Suprapubic skin (tissue), 4 donors: ENCODE data around the gene BRD9. TPM values are rescaled to one million over a fixed set of nuclear protein-coding genes. Genes with fewer than 3 reads are reported as not detected.
"Not testable (repeated sequence)": the region's sequence is repeated elsewhere in the genome, so short reads cannot be mapped to it uniquely, and the experiment has no call there.

ENCODE experiments used
- DNase-seq, 2 donors: peaks; one replicate each; pipeline ENCODE4 v3.0.0-alpha.2; 2019; ENCODE audit warnings: low spot score in 2 of 2
- H3K27ac ChIP-seq: fragments of 200-600 bp; sonication (generic); one replicate; pipeline ENCODE4 v1.5.1; 2019
- H3K27me3 ChIP-seq: fragments of 200-600 bp; sonication (generic); one replicate; pipeline ENCODE4 v1.5.1; 2019
- H3K36me3 ChIP-seq: fragments of 200-600 bp; sonication (generic); one replicate; pipeline ENCODE4 v1.5.1; 2019
- H3K4me1 ChIP-seq: fragments of 200-600 bp; sonication (generic); one replicate; pipeline ENCODE4 v1.5.1; 2019
- H3K4me3 ChIP-seq: fragments of 200-600 bp; sonication (generic); one replicate; pipeline ENCODE4 v1.5.1; 2019; ENCODE audit warnings: mild to moderate bottlenecking
- H3K9me3 ChIP-seq: fragments of 200-600 bp; sonication (generic); one replicate; pipeline ENCODE4 v1.5.1; 2019
- EP300 ChIP-seq: sonication (generic); formaldehyde crosslinking; IDR thresholded peaks from one replicate; pipeline ENCODE4 v1.6.1; 2017; ENCODE audit warnings: antibody characterized with exemption
- POLR2A ChIP-seq, 2 donors: fragments of 450-650 bp; IDR thresholded peaks; one replicate each; pipeline ENCODE4 v1.6.1; 2017; ENCODE audit warnings: antibody characterized with exemption in 2 of 2, mild to moderate bottlenecking in 2 of 2, moderate library complexity in 2 of 2
- POLR2AphosphoS5 ChIP-seq, 3 donors: sonication (generic); formaldehyde crosslinking; IDR thresholded peaks; one replicate each; pipeline ENCODE4 v1.6.1; 2017; ENCODE audit warnings: antibody characterized with exemption in 3 of 3
- WGBS: methylation state at CpG from one replicate; pipeline ENCODE4 v1.1.5; 2018; 5-methylcytosine and 5-hydroxymethylcytosine counted together
- total RNA-seq, 4 donors: library from RNA; depleted of rRNA; stranded (reverse); fragments of >200 nt; gene quantifications; one replicate each; pipeline ENCODE4 v1.1.0, GENCODE V29; 2016
- TF ChIP-seq, protein P1 (sequence below), 2 donors: fragments of 200-600 bp in 1 of 2; fragments of 450-650 bp in 1 of 2; sonication (generic) in 1 of 2; IDR thresholded peaks; one replicate each; pipeline ENCODE4 v1.5.1; 2016 to 2019; ENCODE audit warnings: antibody characterized with exemption in 2 of 2, mild to moderate bottlenecking in 1 of 2, moderate library complexity in 1 of 2

Gene BRD9
- total RNA-seq: 10 to 100 TPM; 25.2 to 73.0 (median 38.8) TPM

DNA sequence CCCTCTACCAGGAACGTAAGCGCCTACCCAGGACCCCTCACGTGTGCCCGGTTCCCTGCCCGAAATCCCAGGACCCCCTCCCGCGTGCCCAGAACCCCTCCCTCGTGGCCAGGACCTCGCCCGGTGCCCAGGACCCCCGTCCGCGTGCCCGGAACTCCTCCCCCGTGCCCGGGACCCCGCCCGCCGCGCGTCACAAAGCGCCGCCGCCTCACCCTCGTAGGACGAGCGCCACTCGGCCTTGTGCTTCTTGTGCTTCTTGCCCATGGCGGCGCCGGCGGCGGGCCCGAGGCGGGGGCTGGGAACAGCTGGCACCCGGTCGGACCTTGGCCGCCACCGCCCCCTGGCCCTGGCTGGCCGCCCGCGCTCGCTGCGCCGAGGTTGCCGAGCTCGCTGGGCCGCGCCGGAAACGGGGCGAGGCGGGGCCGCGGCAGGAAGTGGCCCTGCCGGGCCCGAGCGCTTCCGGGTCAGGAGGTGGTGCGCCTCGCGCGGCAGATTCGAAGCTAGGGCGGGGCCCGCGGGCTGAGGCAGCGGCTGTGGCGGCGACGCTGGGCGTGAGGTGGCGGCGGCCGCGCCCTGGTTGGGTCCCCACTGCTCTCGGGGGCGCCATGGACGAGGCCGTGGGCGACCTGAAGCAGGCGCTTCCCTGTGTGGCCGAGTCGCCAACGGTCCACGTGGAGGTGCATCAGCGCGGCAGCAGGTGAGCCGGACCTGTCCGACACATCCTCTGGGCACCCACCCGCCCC is at the start of gene BRD9, which contains the start of gene TRIP13:
Gene BRD9 (minus strand): TSS at position 408 of the 743 bp plus-strand sequence. CDS start 144 bp downstream, at position 264.
Gene TRIP13 (plus strand): TSS at position 491 of the 743 bp plus-strand sequence. CDS start 115 bp downstream, at position 606.
- Histone ChIP-seq H3K4me1 (peaks cover 19% of the 10 kb centered on the region), H3K4me3 (peak within 1 kb of the TSS; percentile 89), H3K9me3 (no peaks in the 10 kb centered on the region), H3K36me3 (peaks cover 31% of the 10 kb centered on the region), H3K27me3 (no peaks in the 10 kb centered on the region), H3K27ac (peak within 1 kb of the TSS; percentile 86)
- TF ChIP-seq POLR2A (IDR thresholded peaks at IDR 0.05) (peak in 1 of 2 donors; percentile 53), EP300 (no peak), POLR2AphosphoS5 (IDR thresholded peaks at IDR 0.05) (peak in 1 of 3 donors; percentile 77)
- TF ChIP-seq, protein P1, sequence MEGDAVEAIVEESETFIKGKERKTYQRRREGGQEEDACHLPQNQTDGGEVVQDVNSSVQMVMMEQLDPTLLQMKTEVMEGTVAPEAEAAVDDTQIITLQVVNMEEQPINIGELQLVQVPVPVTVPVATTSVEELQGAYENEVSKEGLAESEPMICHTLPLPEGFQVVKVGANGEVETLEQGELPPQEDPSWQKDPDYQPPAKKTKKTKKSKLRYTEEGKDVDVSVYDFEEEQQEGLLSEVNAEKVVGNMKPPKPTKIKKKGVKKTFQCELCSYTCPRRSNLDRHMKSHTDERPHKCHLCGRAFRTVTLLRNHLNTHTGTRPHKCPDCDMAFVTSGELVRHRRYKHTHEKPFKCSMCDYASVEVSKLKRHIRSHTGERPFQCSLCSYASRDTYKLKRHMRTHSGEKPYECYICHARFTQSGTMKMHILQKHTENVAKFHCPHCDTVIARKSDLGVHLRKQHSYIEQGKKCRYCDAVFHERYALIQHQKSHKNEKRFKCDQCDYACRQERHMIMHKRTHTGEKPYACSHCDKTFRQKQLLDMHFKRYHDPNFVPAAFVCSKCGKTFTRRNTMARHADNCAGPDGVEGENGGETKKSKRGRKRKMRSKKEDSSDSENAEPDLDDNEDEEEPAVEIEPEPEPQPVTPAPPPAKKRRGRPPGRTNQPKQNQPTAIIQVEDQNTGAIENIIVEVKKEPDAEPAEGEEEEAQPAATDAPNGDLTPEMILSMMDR (IDR thresholded peaks at IDR 0.05): no peak
- 2% methylated on average over 21 of the region's 91 CpGs for WGBS
- peak in 1 of 2 donors; percentile 87 for DNase-seq

DNA sequence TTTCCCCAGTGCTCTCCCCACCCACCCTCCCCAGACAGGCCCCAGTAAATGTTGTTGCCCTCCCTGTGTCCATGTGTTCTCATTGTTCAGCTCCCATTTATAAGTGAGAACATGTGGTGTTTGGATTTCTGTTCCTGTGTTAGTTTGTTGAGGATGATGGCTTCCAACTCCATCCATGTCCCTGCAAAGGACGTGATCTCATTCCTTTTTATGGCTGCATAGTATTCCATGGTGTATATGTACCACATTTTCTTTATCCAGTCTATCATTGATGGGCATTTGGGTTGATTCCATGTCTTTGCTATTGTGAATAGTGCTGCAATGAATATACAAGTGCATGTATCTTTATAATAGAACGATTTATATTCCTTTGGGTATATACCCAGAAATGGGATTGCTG is 48.1 kb upstream of the BRD9 start:
- H3K27me3 ChIP-seq: peaks cover 23% of the 10 kb centered on the region

DNA sequence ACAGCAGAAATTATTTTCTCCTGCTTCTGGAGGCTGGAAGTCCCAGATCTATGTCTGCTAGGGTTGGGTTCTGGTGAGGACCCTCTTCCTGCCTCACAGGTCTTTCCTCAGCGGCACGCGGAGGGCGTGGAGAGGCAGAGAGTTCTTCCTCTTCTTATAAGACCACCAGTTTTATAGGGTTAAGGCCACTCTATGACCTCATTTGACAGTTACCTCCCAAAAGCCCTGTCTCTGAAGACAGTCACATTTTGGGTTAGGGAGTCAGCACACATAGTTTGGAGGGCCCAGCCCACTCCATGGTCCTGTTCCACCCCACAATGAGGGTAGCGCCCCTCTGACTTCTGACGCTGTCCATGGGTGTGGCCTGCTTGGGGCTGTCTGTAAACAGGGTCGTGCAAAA is 46.8 kb upstream of the BRD9 start:
- no peak overlapping the region for H3K27ac ChIP-seq
- peak in 1 of 2 donors; percentile 45 for DNase-seq
- no peak overlapping the region for H3K4me3 ChIP-seq
- WGBS: 71% methylated on average over 5 of the region's 7 CpGs
- H3K4me1 ChIP-seq: no peaks in the 10 kb centered on the region
- TF ChIP-seq POLR2A (IDR thresholded peaks at IDR 0.05) (no peak), EP300 (no peak), POLR2AphosphoS5 (IDR thresholded peaks at IDR 0.05) (no peak)
- TF ChIP-seq, protein P1 (IDR thresholded peaks at IDR 0.05): no peak
- no peaks in the 10 kb centered on the region for H3K9me3 ChIP-seq
- H3K27me3 ChIP-seq: peaks cover 9% of the 10 kb centered on the region
- no peaks in the 10 kb centered on the region for H3K36me3 ChIP-seq

More for the DNA sequence above, 48.1 kb upstream of the BRD9 start:
- H3K36me3 ChIP-seq, H3K4me3 ChIP-seq, H3K4me1 ChIP-seq, DNase-seq, H3K9me3 ChIP-seq, H3K27ac ChIP-seq: not testable (repeated sequence)
- WGBS: 84% methylated on average over 2 of the region's 2 CpGs

DNA sequence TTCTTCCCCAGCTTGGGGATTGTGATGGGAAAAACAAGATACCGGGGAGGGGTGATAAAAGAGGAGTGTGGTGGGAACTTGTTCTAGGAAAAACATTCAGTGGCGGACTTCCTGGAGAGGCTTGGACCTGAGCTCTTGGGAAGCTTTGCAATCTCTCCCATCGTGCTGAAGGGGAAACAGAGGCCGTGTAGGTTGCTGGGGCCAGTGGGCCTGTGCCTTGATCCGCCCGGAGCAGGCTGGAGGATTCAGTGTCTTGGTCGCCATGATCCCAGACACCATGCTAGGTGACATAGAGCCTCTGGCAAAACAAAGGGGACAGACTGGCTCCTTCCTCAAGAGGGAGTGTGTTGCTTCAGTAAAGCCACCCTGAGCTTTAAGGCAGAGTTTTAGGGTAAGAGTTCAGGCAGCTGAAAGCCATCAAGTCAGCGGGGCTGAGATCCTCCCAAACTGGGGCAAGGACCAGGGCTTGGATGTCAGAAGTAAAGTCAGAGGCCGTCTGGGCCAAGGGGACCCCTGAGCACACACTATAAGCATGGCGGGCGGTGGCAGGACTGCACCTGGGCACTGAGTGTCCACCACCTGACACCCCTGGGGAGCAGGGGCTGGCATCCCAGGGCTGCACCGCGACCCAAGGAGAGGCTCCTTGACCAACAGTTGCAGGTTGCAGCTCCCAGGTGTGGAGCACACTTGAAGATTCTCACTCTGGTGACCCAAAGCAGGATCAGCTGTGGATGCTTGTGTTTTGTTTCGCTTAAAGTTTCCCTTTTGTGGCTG is 44.7 kb upstream of the BRD9 start:
- Histone ChIP-seq H3K4me1 (peaks cover 4% of the 10 kb centered on the region), H3K27ac (no peak overlapping the region), H3K9me3 (no peaks in the 10 kb centered on the region), H3K36me3 (no peaks in the 10 kb centered on the region), H3K4me3 (no peak overlapping the region), H3K27me3 (peaks cover 3% of the 10 kb centered on the region)
- TF ChIP-seq EP300 (no peak), POLR2A (IDR thresholded peaks at IDR 0.05) (no peak), POLR2AphosphoS5 (IDR thresholded peaks at IDR 0.05) (no peak)
- TF ChIP-seq, protein P1 (IDR thresholded peaks at IDR 0.05): no peak
- WGBS: 85% methylated on average over 10 of the region's 14 CpGs
- peak in 1 of 2 donors; percentile 55 for DNase-seq

DNA sequence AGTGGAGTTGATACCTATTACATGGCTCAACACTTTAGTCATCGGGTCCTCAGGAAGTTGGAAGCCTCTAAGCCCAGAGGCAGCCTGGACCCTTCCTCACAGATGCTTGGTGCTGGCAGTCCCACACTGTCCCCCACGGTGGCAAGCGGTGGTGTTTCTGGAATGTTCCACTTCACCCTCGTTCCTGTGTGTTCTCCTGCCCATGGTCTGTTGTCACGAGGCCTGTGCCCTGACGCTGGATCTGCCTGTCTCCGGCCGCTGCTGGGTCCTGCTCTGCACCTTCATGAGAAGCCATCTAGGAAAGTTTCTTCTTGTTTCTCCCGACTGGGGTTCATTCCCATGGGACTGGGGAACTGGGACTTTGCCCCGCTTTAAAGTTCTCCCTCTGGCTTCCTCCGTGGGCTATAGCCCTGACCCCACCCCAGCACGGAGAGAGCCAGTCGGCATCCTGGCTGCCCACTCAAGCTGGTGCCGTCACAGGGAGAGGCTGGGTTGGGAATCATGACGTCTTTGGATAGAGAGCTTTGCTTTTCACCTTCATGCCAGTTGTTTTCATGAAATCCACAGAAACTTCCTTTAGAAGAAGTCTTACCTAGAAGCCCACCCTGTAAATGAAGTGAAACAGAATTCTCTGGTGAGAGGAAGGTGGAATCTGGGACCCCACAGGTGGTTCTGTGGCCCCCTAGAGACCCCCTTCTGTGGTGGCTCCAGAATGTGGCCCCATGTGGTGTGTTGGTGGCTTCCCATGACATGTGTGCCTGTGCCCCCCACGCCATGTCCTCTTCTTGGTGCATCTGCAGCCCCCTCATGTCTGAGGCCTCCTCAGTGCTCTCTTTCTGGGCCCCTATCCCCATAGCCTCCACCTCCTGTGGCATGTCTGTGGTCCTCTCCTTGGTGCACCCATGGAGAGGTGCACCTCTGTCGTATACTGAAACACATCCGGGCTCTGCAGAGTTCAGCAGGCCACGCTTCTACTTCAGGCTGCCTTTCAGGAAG is 43.8 kb upstream of the BRD9 start:
- Histone ChIP-seq H3K27ac (no peak overlapping the region), H3K9me3 (no peaks in the 10 kb centered on the region), H3K4me3 (no peak overlapping the region), H3K36me3 (no peaks in the 10 kb centered on the region), H3K27me3 (peaks cover 3% of the 10 kb centered on the region), H3K4me1 (peaks cover 5% of the 10 kb centered on the region)
- WGBS: 91% methylated on average over 19 of the region's 19 CpGs
- no peak for TF ChIP-seq POLR2A (IDR thresholded peaks at IDR 0.05)
- TF ChIP-seq POLR2AphosphoS5 (IDR thresholded peaks at IDR 0.05): no peak
- no peak for TF ChIP-seq EP300
- TF ChIP-seq, protein P1 (IDR thresholded peaks at IDR 0.05): no peak
- DNase-seq: peak; percentile 45 to 59
